Putamen (tissue), 1 donor: ENCODE data around the gene BICD1.

Experiments used
- DNase-seq: peaks from one replicate; pipeline ENCODE4 v3.0.0-alpha.2; 2016; ENCODE audit warnings: low spot score

BICD1 gene

DNA sequence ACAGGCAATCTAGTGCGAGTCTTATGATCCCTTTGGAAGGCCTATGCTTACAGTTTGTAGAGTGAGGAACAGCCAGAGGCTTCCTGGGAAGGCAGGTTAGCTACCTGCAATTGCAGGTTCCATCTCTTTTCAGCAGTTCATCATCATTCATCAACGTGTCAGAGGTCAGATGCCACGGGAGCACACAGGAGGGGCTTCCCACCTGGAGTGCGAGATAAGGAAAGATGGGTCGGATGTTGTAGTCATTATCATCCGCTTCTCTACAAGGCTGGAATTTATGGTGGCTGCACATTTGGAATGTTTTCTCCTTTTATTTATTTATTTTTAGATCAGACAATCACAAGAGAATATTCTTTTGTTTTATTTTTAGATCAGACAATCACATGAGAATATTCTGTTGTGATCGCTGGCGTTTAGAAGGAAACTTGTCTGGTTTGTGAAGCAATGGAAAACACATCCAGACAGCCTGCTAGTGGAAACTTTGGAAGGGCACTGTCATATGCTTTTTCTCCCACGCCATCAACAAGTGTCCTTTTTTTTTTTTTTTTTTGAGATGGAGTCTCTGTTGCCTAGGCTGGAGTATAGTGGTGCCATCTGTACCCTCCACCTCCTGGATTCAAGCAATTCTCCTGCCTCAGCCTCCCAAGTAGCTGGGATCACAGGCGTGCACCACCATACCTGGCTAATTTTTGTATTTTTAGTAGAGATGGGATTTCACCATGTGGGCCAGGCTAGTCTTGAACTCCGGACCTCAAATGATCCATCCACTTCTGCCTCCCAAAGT, 1.9 kb upstream of the BICD1 start:
- no peak for DNase-seq

DNA sequence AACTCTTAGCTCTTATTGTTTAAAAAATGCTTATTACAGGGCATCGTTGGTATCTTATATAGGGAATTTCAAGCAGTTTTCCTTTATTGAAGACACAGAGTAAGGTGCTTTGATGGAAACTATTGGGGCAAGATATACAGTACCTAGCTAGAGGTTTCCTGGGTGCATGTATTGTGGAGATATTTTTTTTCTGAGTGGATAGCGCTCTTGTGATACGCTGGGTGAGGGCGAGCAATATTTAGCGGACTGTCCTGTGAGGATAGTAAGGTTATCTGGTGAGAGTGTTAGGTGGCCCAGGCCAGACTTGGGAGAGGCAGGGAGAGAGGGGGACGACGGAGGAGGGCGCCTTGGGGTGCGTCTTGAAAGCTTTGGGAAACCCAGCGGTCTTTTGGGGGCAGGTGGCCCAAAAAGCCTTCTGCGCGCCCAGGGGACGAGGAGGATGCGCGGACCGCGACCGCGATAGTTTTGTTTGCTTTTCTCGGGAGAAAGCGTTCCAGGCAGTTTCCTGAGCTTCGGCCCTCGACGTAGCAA, 596 bp upstream of the BICD1 start:
- DNase-seq: no peak

GRCh38 chr12:32107359-32108267, 966 bp downstream of the BICD1 start:
- DNase-seq: peak; percentile 16

- no peak for DNase-seq
These were observed 2.1 kb downstream of the BICD1 start for GRCh38 chr12:32108787-32109186.

- no peak for DNase-seq
These were observed 3.8 kb downstream of the BICD1 start for GRCh38 chr12:32110417-32110816.

- no peak for DNase-seq
These were observed 4.3 kb downstream of the BICD1 start for GRCh38 chr12:32110942-32111341.

- no peak for DNase-seq
These were observed 8.9 kb downstream of the BICD1 start for GRCh38 chr12:32115404-32116104.

DNA sequence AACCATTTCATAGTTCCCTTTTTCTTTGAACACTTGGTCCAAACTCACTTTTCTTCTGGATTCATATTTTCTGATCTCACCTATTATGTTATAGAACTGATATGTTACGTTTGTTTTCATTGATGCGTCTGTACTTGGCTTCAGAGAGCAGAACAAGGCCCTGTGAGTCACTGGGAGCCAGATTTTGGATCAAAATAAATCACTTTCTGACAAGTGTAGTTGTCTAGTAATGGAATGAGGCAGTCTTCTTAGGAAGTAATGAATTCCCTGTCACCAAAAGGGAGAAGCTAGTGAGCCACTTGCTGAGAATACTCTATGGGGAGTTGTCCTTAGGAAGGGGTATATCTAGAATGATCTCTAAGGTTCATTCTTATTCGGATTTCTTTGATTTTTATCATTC, 10.2 kb downstream of the BICD1 start:
- no peak for DNase-seq

DNA sequence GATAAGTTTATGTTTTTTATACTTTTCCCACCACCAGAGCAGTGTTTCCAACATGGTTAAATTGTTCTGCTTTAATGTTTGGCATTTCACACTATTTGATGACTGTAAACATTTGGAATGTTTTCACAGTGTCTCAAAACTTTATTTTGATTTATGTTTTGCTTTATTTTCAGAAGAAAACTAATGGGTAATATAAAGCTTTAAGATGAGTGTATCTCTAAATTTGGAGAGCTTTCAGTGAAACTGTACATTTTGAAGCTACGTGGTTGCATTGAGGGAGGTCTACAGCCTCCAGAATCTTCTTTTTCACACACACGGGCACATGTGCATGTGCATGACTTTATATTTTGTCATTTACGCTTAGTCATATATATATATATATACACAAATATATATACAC, 10.7 kb downstream of the BICD1 start:
- no peak for DNase-seq

GRCh38 chr12:32118806-32119205, 12.2 kb downstream of the BICD1 start:
- no peak for DNase-seq

DNA sequence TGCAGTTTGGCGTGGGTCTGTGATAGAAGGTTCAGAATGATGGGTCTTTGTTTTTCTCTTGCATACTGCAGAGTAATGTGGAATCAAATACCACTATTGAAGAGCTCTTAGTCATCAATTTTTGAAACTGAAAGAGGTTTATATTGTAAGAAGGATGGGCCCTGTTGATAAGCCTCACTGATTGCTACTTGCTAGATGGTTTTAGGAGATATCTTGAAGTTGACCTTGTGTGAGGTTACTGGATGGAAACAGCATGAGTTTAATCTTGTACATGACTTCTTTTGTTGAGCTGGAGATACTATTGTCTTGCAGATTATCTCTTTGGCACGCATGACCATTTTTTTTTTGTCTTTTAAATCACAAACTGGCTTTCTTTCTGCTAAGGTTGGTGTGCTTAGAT, 13.8 kb downstream of the BICD1 start:
- DNase-seq: no peak

- no peak for DNase-seq
These were observed 18.0 kb downstream of the BICD1 start for GRCh38 chr12:32124637-32125036.

DNA sequence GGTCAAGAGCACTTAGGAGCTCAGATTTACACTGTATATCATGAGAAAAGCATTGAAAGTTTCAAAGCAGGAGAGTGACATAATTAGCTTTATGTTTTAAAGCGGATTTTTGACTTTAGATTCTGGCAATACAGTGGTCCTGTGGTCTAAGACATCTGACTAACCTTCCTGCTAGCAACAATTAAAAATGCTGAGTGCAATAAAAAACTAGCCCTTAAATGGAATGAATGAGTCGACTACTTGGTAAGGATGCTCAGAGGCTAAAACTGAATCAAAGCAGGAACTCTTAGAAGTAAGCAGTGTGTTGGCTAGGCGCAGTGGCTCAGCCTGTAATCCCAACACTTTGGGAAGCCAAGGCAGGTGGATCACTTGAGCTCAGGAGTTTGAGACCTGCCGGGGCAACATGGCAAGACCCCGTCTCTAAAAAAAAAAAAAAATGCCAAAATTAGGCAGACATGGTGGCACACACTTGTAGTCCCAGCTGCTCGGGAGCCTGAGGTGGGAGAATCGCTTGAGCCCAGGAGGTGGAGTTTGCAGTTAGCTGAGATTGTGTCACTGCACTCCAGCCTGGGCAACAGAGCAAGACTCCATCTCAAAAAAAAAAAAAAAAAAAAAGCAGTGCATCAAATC, 18.9 kb downstream of the BICD1 start:
- DNase-seq: no peak

- no peak for DNase-seq
These were observed 20.1 kb downstream of the BICD1 start for GRCh38 chr12:32126720-32127119.

DNA sequence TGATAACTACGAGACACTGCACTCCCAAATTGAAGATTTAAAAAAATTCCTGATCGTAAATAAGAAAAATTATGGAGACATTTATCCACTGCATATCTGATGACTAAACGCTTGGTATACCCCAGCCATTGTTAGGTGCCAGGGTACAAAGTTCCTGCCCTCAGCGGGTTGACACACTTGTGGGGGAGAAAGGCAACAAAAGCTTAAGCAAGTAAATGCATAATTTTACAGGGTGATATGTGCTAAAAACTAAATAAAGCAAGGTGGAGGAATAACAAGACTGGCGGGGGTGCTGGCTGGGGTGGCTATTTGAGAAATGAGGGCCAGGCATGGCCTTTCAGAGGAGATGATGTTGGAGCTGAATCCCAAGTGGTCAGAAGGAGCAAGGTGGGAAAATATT, 25.0 kb downstream of the BICD1 start:
- no peak for DNase-seq

GRCh38 chr12:32134101-32134888, 27.6 kb downstream of the BICD1 start:
- no peak for DNase-seq

DNA sequence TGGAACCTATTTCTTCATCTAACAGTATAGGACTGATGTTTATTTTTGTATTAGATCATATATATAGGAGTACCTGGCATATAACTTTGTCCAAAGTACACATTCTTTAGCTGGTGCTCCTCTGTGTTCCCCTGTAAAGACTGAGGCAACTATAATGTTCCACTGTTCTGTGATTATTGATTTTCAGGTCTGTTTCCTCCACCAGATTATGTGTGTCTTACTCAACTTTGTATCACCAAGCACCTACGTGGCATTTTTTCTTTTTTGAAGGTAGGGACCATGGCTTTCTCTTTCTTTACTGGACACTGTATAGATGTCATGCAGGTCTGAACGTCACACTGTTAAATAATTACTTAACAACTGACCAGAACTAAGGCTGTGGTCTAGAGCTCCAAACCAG, 29.3 kb downstream of the BICD1 start:
- no peak for DNase-seq

GRCh38 chr12:32136404-32136803, 29.8 kb downstream of the BICD1 start:
- DNase-seq: no peak

GRCh38 chr12:32139064-32139421, 32.4 kb downstream of the BICD1 start:
- DNase-seq: no peak

DNA sequence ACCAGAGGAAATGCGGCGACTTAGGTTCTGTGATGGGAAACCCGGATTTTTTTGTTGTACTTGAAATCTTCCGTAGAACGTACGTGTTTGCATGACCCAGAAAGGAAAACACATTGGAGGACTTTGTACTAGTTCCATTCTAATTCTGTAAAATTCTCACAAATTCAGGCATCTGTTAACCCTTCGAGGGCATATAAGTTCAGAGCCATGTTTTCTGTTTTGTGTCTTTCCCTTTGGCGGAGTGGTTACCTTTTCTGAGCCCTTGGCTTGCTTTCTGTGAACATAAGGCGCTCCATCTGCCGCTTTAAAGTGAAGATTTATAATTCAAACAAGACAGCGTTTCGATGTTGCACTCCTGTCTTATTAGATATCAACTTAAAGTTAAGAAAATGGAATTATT, 34.2 kb downstream of the BICD1 start:
- DNase-seq: no peak

GRCh38 chr12:32145096-32145495, 38.4 kb downstream of the BICD1 start:
- no peak for DNase-seq
